SHP77 (cell line): ENCODE data around the gene IKZF2.

Experiments
- DNase-seq, 2 experiments: peaks; one replicate each; lab custom pipeline; 2025; lab: John Stamatoyannopoulos, UW

Gene IKZF2

GRCh38 chr2:212959471-212960117 lies 191.8 kb downstream of the IKZF2 start:
- no peak for DNase-seq

GRCh38 chr2:212958757-212959295 lies 192.6 kb downstream of the IKZF2 start:
- no peak for DNase-seq

- DNase-seq: no peak
Observed at GRCh38 chr2:212958133-212958532, 193.3 kb downstream of the IKZF2 start.

- no peak for DNase-seq
Observed at GRCh38 chr2:212957624-212958023, 193.8 kb downstream of the IKZF2 start.

- no peak for DNase-seq
Observed at GRCh38 chr2:212956665-212957607, 194.5 kb downstream of the IKZF2 start.

GRCh38 chr2:212953170-212953920 lies 198.1 kb downstream of the IKZF2 start:
- no peak for DNase-seq

- no peak for DNase-seq
Observed at GRCh38 chr2:212949786-212950185, 201.6 kb downstream of the IKZF2 start.
